K562 (cell line): ENCODE measurements around the gene JPH2. TPM values are rescaled to one million over a fixed set of nuclear protein-coding genes. Genes with fewer than 3 reads are reported as not detected.

Experiments
- ATAC-seq: fragments of 200-7000 bp; cut with Tn5 transposase; 3 replicates; pipeline ENCODE4 v1.9.1; 2020; ENCODE audit warnings: moderate library complexity
- BruUV-seq: library from RNA; stranded (reverse); fragments of 400-500 nt; replicated peaks from 2 replicates; lab custom pipeline; 2021; lab: Mats Ljungman, UMichigan
- CTCF ChIA-PET: fragments of 300-600 bp; formaldehyde crosslinking; extraction: SDS; loops from one replicate; lab custom pipeline; 2021; ENCODE audit warnings: low intra/inter-chr PET ratio; lab: Yijun Ruan, JAX
- POLR2A ChIA-PET: fragments of 300-600, 350-650 bp; sonication (Branson Sonifier 250); formaldehyde crosslinking; extraction: SDS; loops from one replicate; lab custom pipeline; 2021; ENCODE audit warnings: antibody characterized with exemption, inconsistent platforms; lab: Yijun Ruan, JAX
- DNase-seq, 4 experiments: peaks; one replicate each; pipeline versions ENCODE4 v3.0.0 to v3.0.0-alpha.2; 2011 to 2018; ENCODE audit warnings: low spot score in 3 of 4, mixed read lengths in 3 of 4; ENCODE audit errors: extremely low read depth in 1 of 4
- FAIRE-seq: peaks from 2 replicates; lab custom pipeline; 2011; peaks lifted over from hg19 to GRCh38; lab: Jason Lieb, UNC
- H2AFZ ChIP-seq: 2 replicates; pipeline ENCODE4 v1.6.0; 2011; ENCODE audit warnings: low read depth, low read length, control low read depth, inconsistent platforms
- H3K27ac ChIP-seq: fragments of 200-600 bp; 3 replicates; pipeline ENCODE4 v1.8.0; 2011; ENCODE audit warnings: low read depth, mild to moderate bottlenecking, control low read depth, inconsistent platforms, low read length, moderate library complexity, mixed read lengths; ENCODE audit errors: extremely low read depth
- H3K27me3 ChIP-seq, 2 experiments: fragments of 300-600 bp in 1 of 2; 2 replicates in 1 of 2; 3 replicates in 1 of 2; pipeline versions ENCODE4 v1.6.0 to v1.8.0; 2011; ENCODE audit warnings: inconsistent platforms in 2 of 2, low read length in 2 of 2, mild to moderate bottlenecking in 1 of 2, mixed read lengths in 1 of 2, moderate library complexity in 1 of 2; ENCODE audit not compliant: control insufficient read depth in 2 of 2, insufficient read depth in 2 of 2
- H3K36me3 ChIP-seq: fragments of 300-600 bp; 3 replicates; pipeline ENCODE4 v1.8.0; 2011; ENCODE audit warnings: mild to moderate bottlenecking, low read length, inconsistent platforms; ENCODE audit not compliant: control insufficient read depth, insufficient read depth
- H3K4me1 ChIP-seq, 2 experiments: fragments of 200-600 bp in 1 of 2; replicated peaks in 1 of 2; 2 replicates in 1 of 2; 3 replicates in 1 of 2; pipeline versions ENCODE4 v1.5.1 to v1.8.0; 2011; ENCODE audit warnings: inconsistent platforms in 2 of 2, low read length in 2 of 2, mild to moderate bottlenecking in 1 of 2, mixed read lengths in 1 of 2, moderate library complexity in 1 of 2; ENCODE audit not compliant: control insufficient read depth in 2 of 2, insufficient read depth in 2 of 2
- H3K4me2 ChIP-seq: 2 replicates; pipeline ENCODE4 v1.6.1; 2011; ENCODE audit warnings: low read length, control low read depth, inconsistent platforms, mixed read lengths; ENCODE audit not compliant: insufficient read depth
- H3K4me3 ChIP-seq: fragments of 200-600 bp; sonication (generic), shearing (Covaris generic); 2 replicates; pipeline ENCODE4 v1.5.1; 2016; ENCODE audit warnings: control low read depth, inconsistent platforms
- H3K79me2 ChIP-seq: fragments of 200-600 bp; 3 replicates; pipeline ENCODE4 v1.8.0; 2011; ENCODE audit warnings: low read length, inconsistent platforms; ENCODE audit not compliant: control insufficient read depth, insufficient read depth
- H3K9ac ChIP-seq, 2 experiments: 2 replicates each; pipeline versions ENCODE4 v1.6.0 to v1.6.1; 2011; ENCODE audit warnings: low read depth in 2 of 2, low read length in 2 of 2, control low read depth in 1 of 2, inconsistent platforms in 1 of 2, mild to moderate bottlenecking in 1 of 2, mixed read lengths in 1 of 2; ENCODE audit not compliant: insufficient read depth in 1 of 2
- H3K9me1 ChIP-seq: one replicate; pipeline ENCODE4 v1.6.0; 2011; ENCODE audit warnings: inconsistent platforms, mild to moderate bottlenecking, low read length, moderate library complexity; ENCODE audit not compliant: control insufficient read depth, insufficient read depth
- H3K9me3 ChIP-seq: replicated peaks from 2 replicates; pipeline ENCODE4 v1.5.1; 2011; ENCODE audit warnings: low read depth, low read length, inconsistent platforms; ENCODE audit not compliant: control insufficient read depth, insufficient read depth
- H4K20me1 ChIP-seq: replicated peaks from 2 replicates; pipeline ENCODE4 v1.6.1; 2011; ENCODE audit warnings: low read length, inconsistent platforms, mixed read lengths; ENCODE audit not compliant: control insufficient read depth, insufficient read depth
- BCOR ChIP-seq: fragments of 450-650 bp; IDR thresholded peaks from 2 replicates; pipeline ENCODE4 v1.6.1; 2016
- FOXK1 ChIP-seq: sonication (generic); formaldehyde crosslinking; IDR thresholded peaks from 2 replicates; pipeline ENCODE4 v1.8.0; 2022; ENCODE audit warnings: missing genetic modification reagents, mild to moderate bottlenecking, borderline replicate concordance
- IFI16 ChIP-seq: fragments of 250-450 bp; sonication (Bioruptor Pico); IDR thresholded peaks from 2 replicates; pipeline ENCODE4 v2.1.2; 2022; ENCODE audit warnings: mild to moderate bottlenecking, inconsistent platforms
- JUND ChIP-seq, 2 experiments: IDR thresholded peaks; 2 replicates in 1 of 2; 3 replicates in 1 of 2; pipeline ENCODE4 v1.6.1; 2011; ENCODE audit warnings: borderline replicate concordance in 2 of 2, low read depth in 2 of 2, low read length in 2 of 2, improper control_type of control experiment in 1 of 2, missing biosample characterization in 1 of 2, missing genetic modification characterization in 1 of 2, missing genetic modification reagents in 1 of 2
- MAFK ChIP-seq: IDR thresholded peaks from 2 replicates; pipeline ENCODE4 v1.6.1; 2011; ENCODE audit warnings: low read length, improper control_type of control experiment
- MED1 ChIP-seq: sonication (generic); formaldehyde crosslinking; IDR thresholded peaks from 2 replicates; pipeline ENCODE4 v1.8.1; 2023; ENCODE audit warnings: missing genetic modification reagents, borderline replicate concordance
- POLR2H ChIP-seq: IDR thresholded peaks from 2 replicates; pipeline ENCODE4 v1.6.1; 2016; ENCODE audit warnings: missing genetic modification characterization, low read depth, mild to moderate bottlenecking, control low read depth, missing compliant biosample characterization, moderate library complexity
- PTBP1 ChIP-seq: fragments of 200-400 bp; formaldehyde crosslinking; IDR thresholded peaks from 2 replicates; pipeline ENCODE4 v1.6.1; 2017; ENCODE audit warnings: low read depth, low read length
- PTRF ChIP-seq: fragments of 450-650 bp; IDR thresholded peaks from 2 replicates; pipeline ENCODE4 v1.6.1; 2016; ENCODE audit warnings: mild to moderate bottlenecking, missing genetic modification characterization, missing compliant biosample characterization
- PURB ChIP-seq: sonication (generic); formaldehyde crosslinking; IDR thresholded peaks from 2 replicates; pipeline ENCODE4 v1.9.0; 2021; ENCODE audit warnings: low read depth, mild to moderate bottlenecking, missing genetic modification reagents
- RBM25 ChIP-seq: fragments of 200-400 bp; formaldehyde crosslinking; IDR thresholded peaks from 2 replicates; pipeline ENCODE4 v1.6.1; 2018; ENCODE audit warnings: low read length, low read depth, moderate library complexity; ENCODE audit not compliant: severe bottlenecking
- SMARCE1 ChIP-seq: fragments of 450-650 bp; IDR thresholded peaks from 2 replicates; pipeline ENCODE4 v1.7.1; 2016; ENCODE audit warnings: mild to moderate bottlenecking
- ZNF12 ChIP-seq: sonication (generic); formaldehyde crosslinking; IDR thresholded peaks from 2 replicates; pipeline ENCODE4 v1.4.0; 2020; ENCODE audit warnings: mild to moderate bottlenecking, missing genetic modification reagents
- ZNF224 ChIP-seq: sonication (generic); formaldehyde crosslinking; IDR thresholded peaks from 2 replicates; pipeline ENCODE4 v1.8.0; 2022; ENCODE audit warnings: mild to moderate bottlenecking, missing genetic modification reagents
- ZNF717 ChIP-seq: fragments of 250-450 bp; sonication (Bioruptor Pico); IDR thresholded peaks from 2 replicates; pipeline ENCODE4 v1.5.0; 2021
- WGBS: fragments of 100-300 bp; shearing (Covaris generic); methylation state at CpG from one replicate; pipeline ENCODE4 v1.1.6; 2016; ENCODE audit warnings: low coverage, mixed read lengths; ENCODE audit not compliant: insufficient coverage; ENCODE audit errors: missing lambda C conversion rate; 5-methylcytosine and 5-hydroxymethylcytosine counted together
- in situ Hi-C: fragments of 300-500 bp; cut with MboI; formaldehyde crosslinking; loops from 4 replicates; pipeline ENCODE4 v1.15.0; 2018; ENCODE audit warnings: inconsistent platforms, mixed read lengths
- intact Hi-C: fragments of 100-400 bp; cut with micrococcal nuclease; formaldehyde crosslinking; loops from 2 replicates; pipeline ENCODE4 v1.14.2; 2022
- polyA plus RNA-seq, 8 experiments: library from polyadenylated mRNA; depleted of rRNA in 4 of 8; stranded (reverse) in 5 of 8; unstranded in 3 of 8; fragments of >200 nt; fragmentation: Nextera tagmentation in 2 of 8; fragmentation: Illumina TruSeq in 1 of 8; extraction: Ambion mirVana in 2 of 8; extraction: Trizol in 1 of 8; gene quantifications; 2 replicates each; pipeline versions ENCODE4 v1.2.1 to v1.2.3, GENCODE V29; 2011 to 2014; ENCODE audit warnings: inconsistent platforms in 1 of 8, missing spikeins in 1 of 8
- total RNA-seq, 7 experiments: library from RNA; depleted of rRNA in 6 of 7; stranded (reverse); fragments of >200 nt in 6 of 7; fragmentation: Illumina TruSeq in 2 of 7; extraction: Trizol in 2 of 7; gene quantifications; 2 replicates each; pipeline versions ENCODE4 v1.2.1 to v1.2.3, GENCODE V29; 2011 to 2021; ENCODE audit warnings: low replicate concordance in 1 of 7
- TF ChIP-seq, protein P1 (sequence below), 2 experiments: IDR thresholded peaks; 2 replicates each; pipeline ENCODE4 v1.6.1; 2012; ENCODE audit warnings: improper control_type of control experiment in 2 of 2, low read depth in 2 of 2, low read length in 2 of 2, borderline replicate concordance in 1 of 2
- TF ChIP-seq, protein P2 (sequence below): fragments of 150-350 bp; IDR thresholded peaks from 2 replicates; pipeline ENCODE4 v1.6.1; 2014; ENCODE audit warnings: low read depth, mild to moderate bottlenecking, low read length, borderline replicate concordance

The JPH2 gene
- total and polyA plus RNA-seq, 9 of the 15 experiments (the other 6 are each of a cell fraction or from before 2014, with no cell fraction given), result not detected

DNA sequence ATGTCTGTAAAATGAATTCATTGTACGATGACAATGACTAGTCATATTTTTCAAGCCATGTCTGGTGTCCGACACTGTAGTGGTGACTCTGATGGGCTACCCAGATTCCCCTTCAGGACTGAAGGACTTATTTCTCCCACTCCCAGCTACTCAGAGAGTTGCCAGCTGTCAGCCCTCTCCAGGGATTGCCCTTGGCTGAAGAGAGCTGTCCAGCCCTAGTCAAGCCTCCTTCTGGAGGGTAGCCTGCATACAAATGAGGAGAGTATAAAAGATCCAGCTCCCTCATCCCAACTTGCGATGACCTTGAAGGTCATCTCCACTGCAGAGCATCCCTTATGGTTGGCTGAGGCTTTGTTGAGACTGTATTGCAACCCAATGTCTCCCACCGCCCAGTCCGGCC is 29.9 kb downstream of the JPH2 start:
- TF ChIP-seq, protein P1, sequence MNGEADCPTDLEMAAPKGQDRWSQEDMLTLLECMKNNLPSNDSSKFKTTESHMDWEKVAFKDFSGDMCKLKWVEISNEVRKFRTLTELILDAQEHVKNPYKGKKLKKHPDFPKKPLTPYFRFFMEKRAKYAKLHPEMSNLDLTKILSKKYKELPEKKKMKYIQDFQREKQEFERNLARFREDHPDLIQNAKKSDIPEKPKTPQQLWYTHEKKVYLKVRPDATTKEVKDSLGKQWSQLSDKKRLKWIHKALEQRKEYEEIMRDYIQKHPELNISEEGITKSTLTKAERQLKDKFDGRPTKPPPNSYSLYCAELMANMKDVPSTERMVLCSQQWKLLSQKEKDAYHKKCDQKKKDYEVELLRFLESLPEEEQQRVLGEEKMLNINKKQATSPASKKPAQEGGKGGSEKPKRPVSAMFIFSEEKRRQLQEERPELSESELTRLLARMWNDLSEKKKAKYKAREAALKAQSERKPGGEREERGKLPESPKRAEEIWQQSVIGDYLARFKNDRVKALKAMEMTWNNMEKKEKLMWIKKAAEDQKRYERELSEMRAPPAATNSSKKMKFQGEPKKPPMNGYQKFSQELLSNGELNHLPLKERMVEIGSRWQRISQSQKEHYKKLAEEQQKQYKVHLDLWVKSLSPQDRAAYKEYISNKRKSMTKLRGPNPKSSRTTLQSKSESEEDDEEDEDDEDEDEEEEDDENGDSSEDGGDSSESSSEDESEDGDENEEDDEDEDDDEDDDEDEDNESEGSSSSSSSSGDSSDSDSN (IDR thresholded peaks at IDR 0.05; ENCODE audit: borderline replicate concordance in 1 of 2, low read depth in 2 of 2, low read length in 2 of 2), result no peak
- no peak for TF ChIP-seq BCOR
- TF ChIP-seq ZNF12 (CRISPR knock-in tag), result no peak
- TF ChIP-seq MAFK, result no peak
- no peak for TF ChIP-seq POLR2H
- no peak for TF ChIP-seq IFI16 (CRISPR knock-in tag)
- TF ChIP-seq, protein P2, sequence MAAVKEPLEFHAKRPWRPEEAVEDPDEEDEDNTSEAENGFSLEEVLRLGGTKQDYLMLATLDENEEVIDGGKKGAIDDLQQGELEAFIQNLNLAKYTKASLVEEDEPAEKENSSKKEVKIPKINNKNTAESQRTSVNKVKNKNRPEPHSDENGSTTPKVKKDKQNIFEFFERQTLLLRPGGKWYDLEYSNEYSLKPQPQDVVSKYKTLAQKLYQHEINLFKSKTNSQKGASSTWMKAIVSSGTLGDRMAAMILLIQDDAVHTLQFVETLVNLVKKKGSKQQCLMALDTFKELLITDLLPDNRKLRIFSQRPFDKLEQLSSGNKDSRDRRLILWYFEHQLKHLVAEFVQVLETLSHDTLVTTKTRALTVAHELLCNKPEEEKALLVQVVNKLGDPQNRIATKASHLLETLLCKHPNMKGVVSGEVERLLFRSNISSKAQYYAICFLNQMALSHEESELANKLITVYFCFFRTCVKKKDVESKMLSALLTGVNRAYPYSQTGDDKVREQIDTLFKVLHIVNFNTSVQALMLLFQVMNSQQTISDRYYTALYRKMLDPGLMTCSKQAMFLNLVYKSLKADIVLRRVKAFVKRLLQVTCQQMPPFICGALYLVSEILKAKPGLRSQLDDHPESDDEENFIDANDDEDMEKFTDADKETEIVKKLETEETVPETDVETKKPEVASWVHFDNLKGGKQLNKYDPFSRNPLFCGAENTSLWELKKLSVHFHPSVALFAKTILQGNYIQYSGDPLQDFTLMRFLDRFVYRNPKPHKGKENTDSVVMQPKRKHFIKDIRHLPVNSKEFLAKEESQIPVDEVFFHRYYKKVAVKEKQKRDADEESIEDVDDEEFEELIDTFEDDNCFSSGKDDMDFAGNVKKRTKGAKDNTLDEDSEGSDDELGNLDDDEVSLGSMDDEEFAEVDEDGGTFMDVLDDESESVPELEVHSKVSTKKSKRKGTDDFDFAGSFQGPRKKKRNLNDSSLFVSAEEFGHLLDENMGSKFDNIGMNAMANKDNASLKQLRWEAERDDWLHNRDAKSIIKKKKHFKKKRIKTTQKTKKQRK, result no peak
- TF ChIP-seq RBM25, result no peak
- no peak for TF ChIP-seq JUND (IDR thresholded peaks at IDR 0.05; ENCODE audit: borderline replicate concordance, low read depth, low read length)
- TF ChIP-seq JUND (tag; IDR thresholded peaks at IDR 0.05; ENCODE audit: borderline replicate concordance, low read depth, low read length), result no peak
- no peak for TF ChIP-seq PTBP1
- no peak for TF ChIP-seq PURB (CRISPR knock-in tag)
- TF ChIP-seq SMARCE1, result no peak
- TF ChIP-seq PTRF (tag), result no peak
- no peak for TF ChIP-seq ZNF224 (CRISPR knock-in tag)
- no peak for TF ChIP-seq MED1
- TF ChIP-seq FOXK1, result no peak
- TF ChIP-seq ZNF717 (CRISPR knock-in tag), result no peak
- ATAC-seq (no peak), DNase-seq (no peak), FAIRE-seq (no peak)
- no TSS peak for BruUV-seq
- H3K4me3 ChIP-seq, result no peak overlapping the region
- ChIA-PET POLR2A (no interaction called here), CTCF (no interaction called here)
- peaks cover 9 to 49% of the 10 kb centered on the region in 2 experiments; a peak in 4 of 5 replicates for H3K27me3 ChIP-seq
- no peaks in the 10 kb centered on the region for H3K9me1 ChIP-seq
- in situ Hi-C loops, result no loop called here
- H3K4me1 ChIP-seq, result no peaks in the 10 kb centered on the region; a peak in 1 of 5 replicates
- intact Hi-C loops, result no loop called here
- H3K36me3 ChIP-seq, result no peaks in the 10 kb centered on the region
- H2AFZ ChIP-seq, result no peak overlapping the region
- no peaks in the 10 kb centered on the region for H3K79me2 ChIP-seq
- H4K20me1 ChIP-seq, result no peaks in the 10 kb centered on the region; the same call in 1 of the 2 replicates
- no peak overlapping the region for H3K4me2 ChIP-seq
- no peak overlapping the region for H3K27ac ChIP-seq
- no peaks in the 10 kb centered on the region for H3K9me3 ChIP-seq
- 1% methylated on average over 5 of the region's 5 CpGs for WGBS
- H3K9ac ChIP-seq, result no peak overlapping the region
